ENCODE results near the gene SPATA7. TPM values are rescaled to one million over a fixed set of nuclear protein-coding genes. Genes with fewer than 3 reads are reported as not detected.

Gene SPATA7
- total and polyA plus RNA-seq, 9 of the 15 experiments (the other 6 are each of a cell fraction or from before 2014, with no cell fraction given), result 0.80 to 3.3 (median 2.5) TPM

- TF ChIP-seq RBM25 (IDR thresholded peaks at IDR 0.05; ENCODE audit: low read depth, low read length, severe bottlenecking), result no peak
Observed at GRCh38 chr14:88482524-88482923, 97.1 kb downstream of the SPATA7 start (continued).

Other genes with a start within 250 kb of the SPATA7 start
- not detected in 2 replicates for gene KCNK10, start 62.4 kb upstream of the SPATA7 start, total RNA-seq (2014; rRNA removed)
- not detected in 2 replicates for gene KCNK10, start 62.4 kb upstream of the SPATA7 start, total RNA-seq (2014; rRNA removed; fragmentation: Illumina TruSeq; extraction: Trizol)
- gene KCNK10, start 62.4 kb upstream of the SPATA7 start, total RNA-seq (2015; rRNA removed; fragmentation: Illumina TruSeq; extraction: Trizol), result not detected in 2 replicates
- gene KCNK10, start 62.4 kb upstream of the SPATA7 start, total RNA-seq (2021), result not detected in 2 replicates
- gene KCNK10, start 62.4 kb upstream of the SPATA7 start, polyA plus RNA-seq (2011; rRNA removed), result not detected in 2 replicates
- not detected in 2 replicates for gene KCNK10, start 62.4 kb upstream of the SPATA7 start, polyA plus RNA-seq (2014; fragmentation: Illumina TruSeq; extraction: Trizol)
- not detected for gene KCNK10, start 62.4 kb upstream of the SPATA7 start, polyA plus RNA-seq (2014; fragmentation: Nextera tagmentation; extraction: Ambion mirVana)
- not detected in 2 replicates for gene KCNK10, start 62.4 kb upstream of the SPATA7 start, polyA plus RNA-seq (2014; rRNA removed)
- gene PTPN21, start 169.3 kb downstream of the SPATA7 start, total RNA-seq (2014; rRNA removed), result 1.3 and 1.6 TPM in 2 replicates
- gene PTPN21, start 169.3 kb downstream of the SPATA7 start, total RNA-seq (2014; rRNA removed; fragmentation: Illumina TruSeq; extraction: Trizol), result 0.45 and 0.55 TPM in 2 replicates
- 0.60 and 0.94 TPM in 2 replicates for gene PTPN21, start 169.3 kb downstream of the SPATA7 start, total RNA-seq (2015; rRNA removed; fragmentation: Illumina TruSeq; extraction: Trizol)
- gene PTPN21, start 169.3 kb downstream of the SPATA7 start, total RNA-seq (2021), result 1.9 and 2.2 TPM in 2 replicates
- 0.79 and 1.2 TPM in 2 replicates for gene PTPN21, start 169.3 kb downstream of the SPATA7 start, polyA plus RNA-seq (2011; rRNA removed)
- 1.1 and 1.2 TPM in 2 replicates for gene PTPN21, start 169.3 kb downstream of the SPATA7 start, polyA plus RNA-seq (2014; fragmentation: Illumina TruSeq; extraction: Trizol)
- gene PTPN21, start 169.3 kb downstream of the SPATA7 start, polyA plus RNA-seq (2014; fragmentation: Nextera tagmentation; extraction: Ambion mirVana), result under 1 TPM; 0.06 to 0.22 TPM
- 0.62 and 1.6 TPM in 2 replicates for gene PTPN21, start 169.3 kb downstream of the SPATA7 start, polyA plus RNA-seq (2014; rRNA removed)
- 38.0 and 40.4 TPM in 2 replicates for gene ZC3H14, start 177.4 kb downstream of the SPATA7 start, total RNA-seq (2014; rRNA removed)
- 51.0 and 55.0 TPM in 2 replicates for gene ZC3H14, start 177.4 kb downstream of the SPATA7 start, total RNA-seq (2014; rRNA removed; fragmentation: Illumina TruSeq; extraction: Trizol)
- gene ZC3H14, start 177.4 kb downstream of the SPATA7 start, total RNA-seq (2015; rRNA removed; fragmentation: Illumina TruSeq; extraction: Trizol), result 57.0 and 63.3 TPM in 2 replicates
- 38.4 and 45.3 TPM in 2 replicates for gene ZC3H14, start 177.4 kb downstream of the SPATA7 start, total RNA-seq (2021)
- 108 and 109 TPM in 2 replicates for gene ZC3H14, start 177.4 kb downstream of the SPATA7 start, polyA plus RNA-seq (2011; rRNA removed)
- gene ZC3H14, start 177.4 kb downstream of the SPATA7 start, polyA plus RNA-seq (2014; fragmentation: Illumina TruSeq; extraction: Trizol), result 59.7 and 71.8 TPM in 2 replicates
- 10 to 100 TPM; 21.1 to 31.1 TPM for gene ZC3H14, start 177.4 kb downstream of the SPATA7 start, polyA plus RNA-seq (2014; fragmentation: Nextera tagmentation; extraction: Ambion mirVana)
- 30.9 and 37.3 TPM in 2 replicates for gene ZC3H14, start 177.4 kb downstream of the SPATA7 start, polyA plus RNA-seq (2014; rRNA removed)